Activated T-cell treated with anti-CD3 and anti-CD28 coated beads, Interleukin-2, amount 50 U/mL, for 72 hours (primary cell): ENCODE results near the gene ISG20. TPM values are rescaled to one million over a fixed set of nuclear protein-coding genes. Genes with fewer than 3 reads are reported as not detected.
A peak's percentile ranks its signal among the peaks of the same experiment; 100 is the strongest.

Experiments used
- ATAC-seq, 2 donors: fragments of 150-1000 bp; cut with Tn5 transposase; replicated peaks in 1 of 2; 2 replicates each; pipeline ENCODE4 v1.10.0; 2021; ENCODE audit warnings: moderate library complexity in 2 of 2, mild to moderate bottlenecking in 1 of 2
- DNase-seq, 2 donors: peaks; one replicate each; pipeline ENCODE4 v3.0.0; 2021 to 2022; ENCODE audit warnings: mixed read lengths in 1 of 2
- H3K27ac Mint-ChIP-seq: one replicate; pipeline ENCODE4 v1.8.0; 2022; ENCODE audit warnings: mild to moderate bottlenecking, moderate library complexity, mixed read lengths
- H3K27me3 Mint-ChIP-seq: one replicate; pipeline ENCODE4 v1.8.0; 2022; ENCODE audit warnings: low read depth, mixed read lengths
- H3K36me3 Mint-ChIP-seq, 2 donors: one replicate each; pipeline ENCODE4 v1.8.0; 2022; ENCODE audit warnings: mixed read lengths in 2 of 2, mild to moderate bottlenecking in 1 of 2; ENCODE audit not compliant: insufficient read depth in 2 of 2
- H3K4me1 Mint-ChIP-seq: one replicate; pipeline ENCODE4 v1.8.0; 2022; ENCODE audit warnings: low read depth, mixed read lengths
- H3K4me3 Mint-ChIP-seq, 2 donors: one replicate each; pipeline ENCODE4 v1.8.0; 2022; ENCODE audit warnings: mild to moderate bottlenecking in 2 of 2, mixed read lengths in 2 of 2, moderate library complexity in 2 of 2
- H3K9me3 Mint-ChIP-seq, 2 donors: one replicate each; pipeline ENCODE4 v1.8.0; 2022; ENCODE audit warnings: mixed read lengths in 2 of 2
- total RNA-seq, 2 donors: library from RNA; stranded (reverse); gene quantifications; one replicate each; pipeline ENCODE4 v1.2.3, GENCODE V29; 2022

Gene ISG20
- total RNA-seq, result 100 to 1,000 TPM; 102 to 215 TPM

GRCh38 chr15:88638626-88639372, at the start of gene ISG20:
TSS of gene ISG20 (plus strand) at chr15:88639016. CDS start at chr15:88639367, 351 bp downstream.
- no peaks in the 10 kb centered on the region for H3K9me3 Mint-ChIP-seq
- H3K27me3 Mint-ChIP-seq, result no peaks in the 10 kb centered on the region
- peaks cover 11 to 19% of the 10 kb centered on the region in 2 donors for H3K36me3 Mint-ChIP-seq
- H3K4me1 Mint-ChIP-seq, result peaks cover 85% of the 10 kb centered on the region
- ATAC-seq (peak; percentile 84 to 87), DNase-seq (peak; percentile 95 to 98)
- H3K4me3 Mint-ChIP-seq, result peak within 1 kb of the TSS; percentile 75 to 97
- peak within 1 kb of the TSS; percentile 99 for H3K27ac Mint-ChIP-seq

- H3K27ac Mint-ChIP-seq, result no peak overlapping the region
- H3K4me3 Mint-ChIP-seq, result no peak overlapping the region
- H3K4me1 Mint-ChIP-seq, result peaks cover 7% of the 10 kb centered on the region
- H3K27me3 Mint-ChIP-seq, result peaks cover 8% of the 10 kb centered on the region
- H3K36me3 Mint-ChIP-seq, result no peaks in the 10 kb centered on the region
- no peak for ATAC-seq
- no peaks in the 10 kb centered on the region for H3K9me3 Mint-ChIP-seq
- DNase-seq, result no peak
Measured at GRCh38 chr15:88590759-88591158, 48.1 kb upstream of the ISG20 start.

- H3K4me1 Mint-ChIP-seq, result peaks cover 7% of the 10 kb centered on the region
Measured at GRCh38 chr15:88591384-88591783, 47.4 kb upstream of the ISG20 start.

GRCh38 chr15:88603885-88604284, 34.9 kb upstream of the ISG20 start:
- peak overlapping the region in 1 of 2 donors; percentile 34 for H3K4me3 Mint-ChIP-seq
- no peak for ATAC-seq

More at GRCh38 chr15:88591384-88591783, 47.4 kb upstream of the ISG20 start:
- DNase-seq (no peak), ATAC-seq (no peak)
- H3K4me3 Mint-ChIP-seq, result no peak overlapping the region
- no peaks in the 10 kb centered on the region for H3K9me3 Mint-ChIP-seq
- peaks cover 8% of the 10 kb centered on the region for H3K27me3 Mint-ChIP-seq
- no peak overlapping the region for H3K27ac Mint-ChIP-seq
- H3K36me3 Mint-ChIP-seq, result no peaks in the 10 kb centered on the region

GRCh38 chr15:88604381-88605188, 34.2 kb upstream of the ISG20 start:
- Mint-ChIP-seq H3K4me1 (peaks cover 24% of the 10 kb centered on the region), H3K36me3 (peaks cover 0 to 2% of the 10 kb centered on the region in 2 donors), H3K27me3 (peaks cover 70% of the 10 kb centered on the region), H3K9me3 (no peaks in the 10 kb centered on the region), H3K27ac (no peak overlapping the region), H3K4me3 (peak overlapping the region; percentile 64 to 67)
- ATAC-seq (no peak), DNase-seq (no peak)

More at GRCh38 chr15:88603885-88604284, 34.9 kb upstream of the ISG20 start:
- no peak overlapping the region for H3K27ac Mint-ChIP-seq
- H3K27me3 Mint-ChIP-seq, result peaks cover 63% of the 10 kb centered on the region
- peaks cover 0 to 2% of the 10 kb centered on the region in 2 donors for H3K36me3 Mint-ChIP-seq
- H3K9me3 Mint-ChIP-seq, result no peaks in the 10 kb centered on the region
- H3K4me1 Mint-ChIP-seq, result peaks cover 24% of the 10 kb centered on the region
- DNase-seq, result no peak

GRCh38 chr15:88605189-88606069, 33.4 kb upstream of the ISG20 start:
- ATAC-seq (peak; percentile 48 to 51), DNase-seq (peak; percentile 60 to 67)
- Mint-ChIP-seq H3K4me3 (peak overlapping the region; percentile 57 to 64), H3K36me3 (peaks cover 0 to 2% of the 10 kb centered on the region in 2 donors), H3K27me3 (peaks cover 78% of the 10 kb centered on the region), H3K27ac (no peak overlapping the region), H3K9me3 (no peaks in the 10 kb centered on the region), H3K4me1 (peaks cover 24% of the 10 kb centered on the region)

GRCh38 chr15:88606070-88606794, 32.6 kb upstream of the ISG20 start:
- H3K27me3 Mint-ChIP-seq, result peaks cover 84% of the 10 kb centered on the region
- DNase-seq (no peak), ATAC-seq (no peak)
- no peak overlapping the region for H3K27ac Mint-ChIP-seq
- H3K36me3 Mint-ChIP-seq, result peaks cover 0 to 2% of the 10 kb centered on the region in 2 donors
- peaks cover 24% of the 10 kb centered on the region for H3K4me1 Mint-ChIP-seq
- H3K9me3 Mint-ChIP-seq, result no peaks in the 10 kb centered on the region
- peak overlapping the region; percentile 45 to 54 for H3K4me3 Mint-ChIP-seq

GRCh38 chr15:88607951-88608350, 30.9 kb upstream of the ISG20 start:
- H3K27me3 Mint-ChIP-seq, result peaks cover 90% of the 10 kb centered on the region
- no peak overlapping the region for H3K4me3 Mint-ChIP-seq
- peaks cover 24% of the 10 kb centered on the region for H3K4me1 Mint-ChIP-seq
- DNase-seq (no peak), ATAC-seq (no peak)
- no peak overlapping the region for H3K27ac Mint-ChIP-seq
- H3K9me3 Mint-ChIP-seq, result no peaks in the 10 kb centered on the region
- peaks cover 0 to 2% of the 10 kb centered on the region in 2 donors for H3K36me3 Mint-ChIP-seq

GRCh38 chr15:88608607-88609181, 30.1 kb upstream of the ISG20 start:
- ATAC-seq (no peak), DNase-seq (no peak)
- H3K27ac Mint-ChIP-seq, result no peak overlapping the region
- H3K4me1 Mint-ChIP-seq, result peaks cover 24% of the 10 kb centered on the region
- H3K36me3 Mint-ChIP-seq, result peaks cover 0 to 2% of the 10 kb centered on the region in 2 donors
- H3K9me3 Mint-ChIP-seq, result no peaks in the 10 kb centered on the region
- no peak overlapping the region for H3K4me3 Mint-ChIP-seq
- peaks cover 88% of the 10 kb centered on the region for H3K27me3 Mint-ChIP-seq

GRCh38 chr15:88609344-88610090, 29.3 kb upstream of the ISG20 start:
- Mint-ChIP-seq H3K4me3 (no peak overlapping the region), H3K27ac (no peak overlapping the region), H3K9me3 (no peaks in the 10 kb centered on the region), H3K27me3 (peaks cover 80% of the 10 kb centered on the region), H3K4me1 (peaks cover 22% of the 10 kb centered on the region), H3K36me3 (peaks cover 0 to 2% of the 10 kb centered on the region in 2 donors)
- no peak for ATAC-seq
- no peak for DNase-seq

- Mint-ChIP-seq H3K27ac (no peak overlapping the region), H3K9me3 (no peaks in the 10 kb centered on the region), H3K27me3 (peaks cover 67% of the 10 kb centered on the region), H3K4me1 (peaks cover 13% of the 10 kb centered on the region), H3K36me3 (peaks cover 0 to 2% of the 10 kb centered on the region in 2 donors), H3K4me3 (no peak overlapping the region)
- DNase-seq (no peak), ATAC-seq (no peak)
Measured at GRCh38 chr15:88610701-88611231, 28.1 kb upstream of the ISG20 start.
